H1 (cell line): ENCODE data around the gene GRIK1. TPM values are rescaled to one million over a fixed set of nuclear protein-coding genes. Genes with fewer than 3 reads are reported as not detected.

Experiments
- CTCF ChIA-PET: fragments of 300-600 bp; sonication (Branson Sonifier 250); formaldehyde crosslinking; loops from one replicate; lab custom pipeline; 2021; ENCODE audit not compliant: partially characterized antibody; lab: Charles Lee
- POLR2A ChIA-PET: fragments of 300-600 bp; sonication (Branson Sonifier 250); formaldehyde crosslinking; loops from one replicate; lab custom pipeline; 2021; ENCODE audit warnings: inconsistent platforms; ENCODE audit not compliant: partially characterized antibody; lab: Charles Lee
- DNase-seq, 2 experiments: peaks; one replicate each; pipeline versions ENCODE4 v3.0.0 to v3.0.0-alpha.2; 2010 to 2022; ENCODE audit warnings: low spot score in 2 of 2, low read depth in 1 of 2, mixed read lengths in 1 of 2
- FAIRE-seq: peaks from 2 replicates; lab custom pipeline; 2011; peaks lifted over from hg19 to GRCh38; lab: Jason Lieb, UNC
- H2AFZ ChIP-seq: 2 replicates; pipeline ENCODE4 v1.8.1; 2012; ENCODE audit warnings: low read length, inconsistent platforms
- H2AK5ac ChIP-seq: 2 replicates; pipeline ENCODE4 v1.6.1; 2013; ENCODE audit warnings: low read depth, low read length
- H2BK120ac ChIP-seq: replicated peaks from 2 replicates; pipeline ENCODE3; 2013; ENCODE audit warnings: low read depth, low read length, inconsistent platforms
- H2BK12ac ChIP-seq: 2 replicates; pipeline ENCODE4 v1.6.1; 2013; ENCODE audit warnings: low read depth, low read length
- H2BK15ac ChIP-seq: 2 replicates; pipeline ENCODE4 v1.6.1; 2013; ENCODE audit warnings: low read length
- H2BK20ac ChIP-seq: 2 replicates; pipeline ENCODE4 v1.6.1; 2013; ENCODE audit warnings: low read length
- H2BK5ac ChIP-seq: 2 replicates; pipeline ENCODE4 v1.6.1; 2013; ENCODE audit warnings: low read depth, low read length
- H3K14ac ChIP-seq: 2 replicates; pipeline ENCODE4 v1.6.1; 2013; ENCODE audit warnings: inconsistent platforms; ENCODE audit not compliant: insufficient read length
- H3K18ac ChIP-seq: 2 replicates; pipeline ENCODE4 v1.6.1; 2013; ENCODE audit warnings: low read length; ENCODE audit errors: extremely low read depth
- H3K23ac ChIP-seq: 2 replicates; pipeline ENCODE4 v1.6.1; 2013; ENCODE audit warnings: inconsistent platforms; ENCODE audit not compliant: insufficient read length
- H3K23me2 ChIP-seq: 2 replicates; pipeline ENCODE4 v1.6.1; 2013; ENCODE audit warnings: low read depth, low read length
- H3K27ac ChIP-seq: 2 replicates; pipeline ENCODE4 v1.6.1; 2011; ENCODE audit warnings: low read depth, low read length, inconsistent platforms
- H3K27me3 ChIP-seq, 4 experiments: replicated peaks in 1 of 4; 1 replicate in 1 of 4; 2 replicates in 3 of 4; pipeline versions ENCODE4 v1.6.1 to v1.8.1; 2011 to 2013; ENCODE audit warnings: low read length in 3 of 4, mild to moderate bottlenecking in 3 of 4, inconsistent platforms in 2 of 4, mixed read lengths in 2 of 4, moderate library complexity in 1 of 4; ENCODE audit not compliant: control insufficient read depth in 3 of 4, insufficient read depth in 3 of 4; ENCODE audit errors: extremely low read depth in 1 of 4
- H3K36me3 ChIP-seq, 4 experiments: 2 replicates each; pipeline versions ENCODE4 v1.6.1 to v1.8.1; 2011 to 2013; ENCODE audit warnings: mild to moderate bottlenecking in 4 of 4, low read length in 3 of 4, moderate library complexity in 2 of 4, control low read depth in 1 of 4, inconsistent platforms in 1 of 4; ENCODE audit not compliant: insufficient read depth in 4 of 4, control insufficient read depth in 2 of 4
- H3K4ac ChIP-seq: replicated peaks from 2 replicates; pipeline ENCODE3; 2013; ENCODE audit warnings: low read length, low read depth, mixed read lengths, inconsistent platforms; ENCODE audit not compliant: insufficient read length
- H3K4me1 ChIP-seq, 4 experiments: replicated peaks in 1 of 4; 1 replicate in 1 of 4; 2 replicates in 3 of 4; pipeline versions ENCODE4 v1.6.1 to v1.8.1; 2011 to 2013; ENCODE audit warnings: low read length in 3 of 4, inconsistent platforms in 2 of 4, mixed read lengths in 1 of 4; ENCODE audit not compliant: insufficient read depth in 4 of 4, control insufficient read depth in 3 of 4
- H3K4me2 ChIP-seq, 2 experiments: 2 replicates each; pipeline versions ENCODE4 v1.6.1 to v1.8.1; 2011 to 2013; ENCODE audit warnings: low read depth in 2 of 2, low read length in 2 of 2, control low read depth in 1 of 2, inconsistent platforms in 1 of 2, mild to moderate bottlenecking in 1 of 2; ENCODE audit not compliant: insufficient read depth in 1 of 2
- H3K4me3 ChIP-seq, 4 experiments: fragments of 200-600, 300-600 bp in 1 of 4; sonication (generic), shearing (Covaris generic), sonication (Bioruptor Twin) in 1 of 4; 2 replicates each; pipeline versions ENCODE4 v1.5.1 to v1.8.1; 2011 to 2016; ENCODE audit warnings: low read length in 4 of 4, low read depth in 3 of 4, control low read depth in 2 of 4, inconsistent platforms in 2 of 4, mild to moderate bottlenecking in 2 of 4, mixed read lengths in 1 of 4, moderate library complexity in 1 of 4; ENCODE audit not compliant: insufficient read depth in 2 of 4; ENCODE audit errors: extremely low read depth in 1 of 4
- H3K56ac ChIP-seq: replicated peaks from 2 replicates; pipeline ENCODE3; 2013; ENCODE audit warnings: low read depth, mild to moderate bottlenecking, mixed read lengths, low read length, inconsistent platforms; ENCODE audit not compliant: insufficient read length
- H3K79me1 ChIP-seq: 2 replicates; pipeline ENCODE4 v1.6.1; 2013; ENCODE audit warnings: low read depth, low read length, control low read depth
- H3K79me2 ChIP-seq, 2 experiments: 2 replicates each; pipeline versions ENCODE4 v1.6.1 to v1.8.1; 2012 to 2013; ENCODE audit warnings: low read length in 2 of 2, mild to moderate bottlenecking in 2 of 2, inconsistent platforms in 1 of 2; ENCODE audit not compliant: insufficient read depth in 2 of 2, control insufficient read depth in 1 of 2
- H3K9ac ChIP-seq, 4 experiments: replicated peaks in 1 of 4; 1 replicate in 1 of 4; 2 replicates in 3 of 4; pipeline versions ENCODE4 v1.6.1 to v1.8.1; 2011 to 2013; ENCODE audit warnings: low read depth in 3 of 4, low read length in 3 of 4, control low read depth in 2 of 4, mild to moderate bottlenecking in 2 of 4, moderate library complexity in 2 of 4, inconsistent platforms in 1 of 4; ENCODE audit errors: extremely low read depth in 1 of 4
- H3K9me3 ChIP-seq, 2 experiments: 2 replicates each; pipeline versions ENCODE4 v1.6.1 to v1.8.1; 2012 to 2013; ENCODE audit warnings: mild to moderate bottlenecking in 2 of 2, moderate library complexity in 2 of 2, control low read depth in 1 of 2, inconsistent platforms in 1 of 2, low read depth in 1 of 2, low read length in 1 of 2, mixed read lengths in 1 of 2; ENCODE audit not compliant: insufficient read depth in 2 of 2
- H4K20me1 ChIP-seq, 2 experiments: replicated peaks in 1 of 2; 2 replicates each; pipeline versions ENCODE3 to v1.8.1; 2011 to 2013; ENCODE audit warnings: inconsistent platforms in 2 of 2, low read length in 2 of 2, mild to moderate bottlenecking in 1 of 2; ENCODE audit not compliant: insufficient read depth in 2 of 2, control insufficient read depth in 1 of 2
- H4K5ac ChIP-seq: 2 replicates; pipeline ENCODE4 v1.6.1; 2013; ENCODE audit warnings: low read length, low read depth, mixed read lengths, inconsistent platforms; ENCODE audit not compliant: insufficient read length
- H4K8ac ChIP-seq: 2 replicates; pipeline ENCODE4 v1.8.0; 2013; ENCODE audit warnings: mild to moderate bottlenecking, moderate library complexity, low read length, inconsistent platforms; ENCODE audit not compliant: insufficient read depth; ENCODE audit errors: extremely low read depth
- H4K91ac ChIP-seq: replicated peaks from 2 replicates; pipeline ENCODE3; 2013; ENCODE audit warnings: low read length, mixed read lengths, inconsistent platforms; ENCODE audit not compliant: insufficient read length
- SP4 ChIP-seq: IDR thresholded peaks from 2 replicates; pipeline ENCODE4 v1.6.1; 2012; ENCODE audit warnings: low read length, inconsistent platforms
- WGBS, 2 experiments: shearing (Covaris generic) in 1 of 2; methylation state at CpG; one replicate each; pipeline versions ENCODE4 v1.1.6 to v1.1.7; 2013 to 2015; ENCODE audit warnings: low lambda C conversion rate in 2 of 2, mixed read lengths in 2 of 2, inconsistent platforms in 1 of 2, low coverage in 1 of 2, missing lambda C conversion rate in 1 of 2; ENCODE audit not compliant: insufficient replicate concordance in 2 of 2, insufficient coverage in 1 of 2, insufficient read length in 1 of 2; ENCODE audit errors: extremely low coverage in 1 of 2, missing lambda C conversion rate in 1 of 2; 5-methylcytosine and 5-hydroxymethylcytosine counted together
- polyA plus RNA-seq, 7 experiments: library from polyadenylated mRNA; depleted of rRNA in 3 of 7; stranded (reverse) in 5 of 7; unstranded in 2 of 7; fragments of >200 nt in 5 of 7; fragments of 200-250 nt in 2 of 7; gene quantifications; 1 replicate in 5 of 7; 2 replicates in 1 of 7; 4 replicates in 1 of 7; pipeline versions ENCODE4 v1.2.1 to v1.2.3, GENCODE V29; 2011 to 2013; ENCODE audit warnings: missing spikeins in 2 of 7, mixed read lengths in 2 of 7
- total RNA-seq: library from RNA; stranded (reverse); fragmentation: NEBNext Ultra II Directional; extraction: Animal tissue kit (Norgen Biotek cat#: 25700); gene quantifications from 2 replicates; pipeline ENCODE4 v1.2.1, GENCODE V29; 2021

The GRIK1 gene
- total and polyA plus RNA-seq, 2 of the 8 experiments (the other 6 are each of a cell fraction or from before 2014, with no cell fraction given), result 0.11 to 0.32 TPM

DNA sequence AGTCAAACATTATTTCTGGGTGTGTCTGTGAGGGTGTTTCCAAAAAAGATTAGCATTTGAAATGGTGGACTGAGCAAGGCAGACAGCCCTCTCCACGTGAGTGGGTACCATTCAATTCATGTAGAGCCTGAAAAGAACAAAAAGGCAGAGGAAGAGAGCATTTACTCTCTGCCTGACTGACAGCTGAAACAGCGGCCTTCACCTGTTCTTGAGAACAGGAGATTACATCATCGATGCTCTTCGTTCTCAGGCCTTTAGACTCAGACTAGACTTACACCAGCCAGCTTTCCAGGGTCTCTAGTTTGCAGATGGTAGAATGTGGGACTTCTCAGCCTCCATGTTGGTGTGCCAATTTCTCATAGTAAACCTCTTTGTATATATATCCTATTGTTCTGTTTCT is 338.7 kb downstream of the GRIK1 start:
- Histone ChIP-seq H3K4ac (no peak overlapping the region), H4K5ac (no peak overlapping the region), H3K79me1 (no peaks in the 10 kb centered on the region), H3K27me3 (no peaks in the 10 kb centered on the region), H2AK5ac (no peak overlapping the region), H3K18ac (no peak overlapping the region), H3K23ac (no peak overlapping the region), H3K79me2 (no peaks in the 10 kb centered on the region), H2BK20ac (no peak overlapping the region), H3K56ac (no peak overlapping the region), H4K20me1 (no peaks in the 10 kb centered on the region), H2BK120ac (no peak overlapping the region), H2BK5ac (no peak overlapping the region)
- DNase-seq, result no peak
- no peak for FAIRE-seq
- TF ChIP-seq SP4, result no peak
- TF ChIP-seq, all 59 proteins: peak for 0
- Histone ChIP-seq H3K14ac (no peak overlapping the region), H2BK15ac (no peak overlapping the region), H3K36me3 (no peaks in the 10 kb centered on the region), H2BK12ac (no peak overlapping the region), H2AFZ (no peak overlapping the region), H3K4me2 (no peak overlapping the region), H4K8ac (no peak overlapping the region), H4K91ac (no peak overlapping the region), H3K27ac (no peak overlapping the region), H3K4me1 (peaks cover 0 to 4% (median 1%) of the 10 kb centered on the region in 4 experiments; a peak in 1 of 7 replicates), H3K9me3 (0 out of 4 replicates have a peak, but pooled peaks cover 0 to 2% of the 10 kb centered on the region in 2 experiments), H3K9ac (no peak overlapping the region), H3K23me2 (no peaks in the 10 kb centered on the region; the same call in 1 of the 2 replicates), H3K4me3 (no peak overlapping the region)
- 76% methylated on average over 4 of the region's 4 CpGs; no CpG with 5 or more reads in 1 of the 2 experiments for WGBS, 2 experiments
- POLR2A ChIA-PET, result no interaction called here
- CTCF ChIA-PET, result interaction anchor here (1.3 kb wide), 1 partner anchor 108 kb away, joined by 3 read pairs; no protein-coding TSS in a partner anchor
